Memory B cell (primary cell): ENCODE data around the gene ESYT1.
"Not testable (repeated sequence)": the region's sequence is repeated elsewhere in the genome, so short reads cannot be mapped to it uniquely, and the experiment has no call there.

Experiments used
- ATAC-seq: fragments of 150-1000 bp; cut with Tn5 transposase; 2 replicates; pipeline ENCODE4 v1.10.0; 2021; ENCODE audit warnings: low read depth, mild to moderate bottlenecking, moderate library complexity
- DNase-seq, 2 donors: peaks; one replicate each; pipeline ENCODE4 v3.0.0; 2022; ENCODE audit warnings: low spot score in 2 of 2
- H3K27ac Mint-ChIP-seq: one replicate; pipeline ENCODE4 v1.8.0; 2022; ENCODE audit warnings: mild to moderate bottlenecking, moderate library complexity, mixed read lengths
- H3K27me3 Mint-ChIP-seq: one replicate; pipeline ENCODE4 v1.8.0; 2022; ENCODE audit warnings: mixed read lengths
- H3K36me3 Mint-ChIP-seq: one replicate; pipeline ENCODE4 v1.8.0; 2022; ENCODE audit warnings: mild to moderate bottlenecking, mixed read lengths
- H3K4me1 Mint-ChIP-seq: one replicate; pipeline ENCODE4 v1.8.0; 2022; ENCODE audit warnings: mixed read lengths
- H3K4me3 Mint-ChIP-seq: one replicate; pipeline ENCODE4 v1.8.0; 2022; ENCODE audit warnings: mild to moderate bottlenecking, moderate library complexity, mixed read lengths
- H3K9me3 Mint-ChIP-seq: one replicate; pipeline ENCODE4 v1.8.0; 2022; ENCODE audit warnings: mixed read lengths

ESYT1 gene

GRCh38 chr12:56115329-56115728 is 12.7 kb upstream of the ESYT1 start:
- ATAC-seq (no peak), DNase-seq (no peak)
- H3K9me3 Mint-ChIP-seq: no peaks in the 10 kb centered on the region
- H3K27me3 Mint-ChIP-seq: no peaks in the 10 kb centered on the region
- H3K4me1 Mint-ChIP-seq: peaks cover 21% of the 10 kb centered on the region
- peak overlapping the region; percentile 99 for H3K4me3 Mint-ChIP-seq
- H3K36me3 Mint-ChIP-seq: peaks cover 25% of the 10 kb centered on the region
- H3K27ac Mint-ChIP-seq: peak overlapping the region; percentile 99

- H3K36me3 Mint-ChIP-seq: peaks cover 25% of the 10 kb centered on the region
- peak within 1 kb of the TSS; percentile 99 for H3K4me3 Mint-ChIP-seq
- H3K9me3 Mint-ChIP-seq: no peaks in the 10 kb centered on the region
- ATAC-seq: peak; percentile 51
- peak; percentile 94 to 96 for DNase-seq
- no peaks in the 10 kb centered on the region for H3K27me3 Mint-ChIP-seq
- H3K4me1 Mint-ChIP-seq: peaks cover 21% of the 10 kb centered on the region
- peak within 1 kb of the TSS; percentile 99 for H3K27ac Mint-ChIP-seq
These were observed 11.6 kb upstream of the ESYT1 start, which contains the start of gene RPL41 for GRCh38 chr12:56116267-56117081. RPL41 (plus strand) TSS chr12:56116633.

- Mint-ChIP-seq H3K4me1 (peaks cover 21% of the 10 kb centered on the region), H3K4me3 (peak overlapping the region; percentile 99), H3K36me3 (peaks cover 27% of the 10 kb centered on the region), H3K27ac (peak overlapping the region; percentile 99)
- not testable (repeated sequence) for H3K9me3 Mint-ChIP-seq, ATAC-seq, H3K27me3 Mint-ChIP-seq, DNase-seq
These were observed 10.9 kb upstream of the ESYT1 start for GRCh38 chr12:56117082-56117706.

GRCh38 chr12:56117778-56118687 is 10.0 kb upstream of the ESYT1 start, which contains the start of gene ZC3H10:
ZC3H10 (plus strand) TSS chr12:56118266; CDS start chr12:56120563, 2,297 bp downstream.
- H3K36me3 Mint-ChIP-seq: peaks cover 26% of the 10 kb centered on the region
- peak within 1 kb of the TSS; percentile 99 for H3K27ac Mint-ChIP-seq
- H3K4me1 Mint-ChIP-seq: peaks cover 21% of the 10 kb centered on the region
- H3K9me3 Mint-ChIP-seq: no peaks in the 10 kb centered on the region
- no peaks in the 10 kb centered on the region for H3K27me3 Mint-ChIP-seq
- ATAC-seq (peak; percentile 79), DNase-seq (peak; percentile 86 to 95)
- H3K4me3 Mint-ChIP-seq: peak within 1 kb of the TSS; percentile 99

GRCh38 chr12:56118688-56119357 is 9.2 kb upstream of the ESYT1 start:
- peak overlapping the region; percentile 99 for H3K27ac Mint-ChIP-seq
- H3K27me3 Mint-ChIP-seq: no peaks in the 10 kb centered on the region
- H3K36me3 Mint-ChIP-seq: peaks cover 21% of the 10 kb centered on the region
- H3K9me3 Mint-ChIP-seq: no peaks in the 10 kb centered on the region
- peaks cover 24% of the 10 kb centered on the region for H3K4me1 Mint-ChIP-seq
- ATAC-seq (no peak), DNase-seq (peak in 1 of 2 donors; percentile 18)
- peak overlapping the region; percentile 99 for H3K4me3 Mint-ChIP-seq

GRCh38 chr12:56119361-56119796 is 8.7 kb upstream of the ESYT1 start:
- no peak for ATAC-seq
- Mint-ChIP-seq H3K27ac (peak overlapping the region; percentile 99), H3K27me3 (no peaks in the 10 kb centered on the region), H3K36me3 (peaks cover 21% of the 10 kb centered on the region), H3K9me3 (no peaks in the 10 kb centered on the region), H3K4me3 (peak overlapping the region; percentile 99), H3K4me1 (peaks cover 27% of the 10 kb centered on the region)
- DNase-seq: peak; percentile 29 to 44

GRCh38 chr12:56120158-56120846 is 7.8 kb upstream of the ESYT1 start:
- peaks cover 27% of the 10 kb centered on the region for H3K4me1 Mint-ChIP-seq
- no peak overlapping the region for H3K4me3 Mint-ChIP-seq
- DNase-seq: no peak
- ATAC-seq: no peak
- no peaks in the 10 kb centered on the region for H3K27me3 Mint-ChIP-seq
- no peak overlapping the region for H3K27ac Mint-ChIP-seq
- peaks cover 21% of the 10 kb centered on the region for H3K36me3 Mint-ChIP-seq
- H3K9me3 Mint-ChIP-seq: no peaks in the 10 kb centered on the region

- Mint-ChIP-seq H3K9me3 (no peaks in the 10 kb centered on the region), H3K27ac (no peak overlapping the region), H3K4me1 (peaks cover 32% of the 10 kb centered on the region), H3K27me3 (no peaks in the 10 kb centered on the region), H3K4me3 (no peak overlapping the region), H3K36me3 (peaks cover 23% of the 10 kb centered on the region)
- ATAC-seq: no peak
- no peak for DNase-seq
These were observed 6.7 kb upstream of the ESYT1 start for GRCh38 chr12:56121204-56121870.

GRCh38 chr12:56122637-56123036 is 5.4 kb upstream of the ESYT1 start:
- Mint-ChIP-seq H3K36me3 (peaks cover 14% of the 10 kb centered on the region), H3K4me1 (peaks cover 37% of the 10 kb centered on the region), H3K27me3 (no peaks in the 10 kb centered on the region), H3K9me3 (no peaks in the 10 kb centered on the region), H3K4me3 (no peak overlapping the region), H3K27ac (no peak overlapping the region)
- DNase-seq (no peak), ATAC-seq (no peak)

GRCh38 chr12:56124133-56124532 is 3.9 kb upstream of the ESYT1 start:
- H3K27ac Mint-ChIP-seq: peak overlapping the region; percentile 36

GRCh38 chr12:56126732-56127239 is 1.3 kb upstream of the ESYT1 start:
- Mint-ChIP-seq H3K27ac (peak overlapping the region; percentile 91), H3K4me3 (peak overlapping the region; percentile 93), H3K27me3 (no peaks in the 10 kb centered on the region), H3K36me3 (peaks cover 14% of the 10 kb centered on the region), H3K4me1 (peaks cover 34% of the 10 kb centered on the region), H3K9me3 (no peaks in the 10 kb centered on the region)
- ATAC-seq (peak; percentile 14), DNase-seq (peak in 1 of 2 donors; percentile 29)

More at GRCh38 chr12:56124133-56124532, 3.9 kb upstream of the ESYT1 start:
- Mint-ChIP-seq H3K36me3 (peaks cover 12% of the 10 kb centered on the region), H3K9me3 (no peaks in the 10 kb centered on the region), H3K4me3 (no peak overlapping the region), H3K27me3 (no peaks in the 10 kb centered on the region), H3K4me1 (peaks cover 29% of the 10 kb centered on the region)
- DNase-seq: no peak
- no peak for ATAC-seq

GRCh38 chr12:56127485-56127887 is 581 bp upstream of the ESYT1 start:
- Mint-ChIP-seq H3K27me3 (no peaks in the 10 kb centered on the region), H3K27ac (peak overlapping the region; percentile 91), H3K36me3 (peaks cover 21% of the 10 kb centered on the region), H3K4me1 (peaks cover 39% of the 10 kb centered on the region), H3K9me3 (no peaks in the 10 kb centered on the region), H3K4me3 (peak overlapping the region; percentile 93)
- no peak for ATAC-seq
- no peak for DNase-seq
